Panc1 (cell line): Measurements from ENCODE around the gene INVS.

Experiments used
- CTCF ChIP-seq: fragments of 450-650 bp; IDR thresholded peaks from 2 replicates; pipeline ENCODE4 v1.5.1; 2017; ENCODE audit warnings: mild to moderate bottlenecking
- POLR2AphosphoS5 ChIP-seq: IDR thresholded peaks from 2 replicates; pipeline ENCODE4 v1.6.1; 2012; ENCODE audit warnings: mild to moderate bottlenecking, low read depth, low read length, moderate library complexity
- REST ChIP-seq, 2 experiments: IDR thresholded peaks; 2 replicates each; pipeline ENCODE4 v1.6.1; 2011 to 2012; ENCODE audit warnings: low read depth in 2 of 2, control low read depth in 1 of 2, low read length in 1 of 2, mild to moderate bottlenecking in 1 of 2, moderate library complexity in 1 of 2; ENCODE audit not compliant: insufficient read depth in 1 of 2
- TCF7L2 ChIP-seq: IDR thresholded peaks from 2 replicates; pipeline ENCODE4 v1.6.1; 2011; ENCODE audit warnings: mild to moderate bottlenecking, low read depth, low read length, inconsistent platforms

DNA sequence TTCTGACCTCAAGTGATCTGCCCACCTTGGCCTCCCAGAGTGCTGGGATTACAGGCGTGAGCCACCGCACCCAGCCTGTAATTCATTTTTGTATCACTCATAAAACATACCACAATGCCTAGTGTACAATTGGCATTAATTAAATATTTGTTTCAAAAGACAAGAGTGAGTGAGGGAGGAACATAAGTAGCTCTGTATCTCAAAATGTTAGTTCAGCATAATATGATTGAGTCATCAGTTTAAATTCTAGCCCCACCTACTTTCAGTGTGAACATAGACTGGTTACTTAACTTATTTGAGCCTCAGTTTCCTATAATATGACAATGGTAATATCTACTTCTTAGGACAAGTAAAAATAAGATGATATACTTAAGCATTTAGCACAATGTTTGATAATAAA, 26.9 kb downstream of the INVS start:
- TF ChIP-seq CTCF (no peak), POLR2AphosphoS5 (no peak), REST (IDR thresholded peaks at IDR 0.05; ENCODE audit: insufficient read depth in 1 of 2, low read depth in 2 of 2, low read length in 1 of 2) (no peak), TCF7L2 (no peak)
